BE2C (cell line): ENCODE results near the gene CGB7.

Experiments
- DNase-seq: peaks from one replicate; pipeline ENCODE4 v3.0.0-alpha.2; 2020
- H3K27me3 ChIP-seq: fragments of 250-450 bp; sonication (Bioruptor Pico); 2 replicates; pipeline ENCODE4 v1.5.1; 2020; ENCODE audit warnings: mild to moderate bottlenecking
- H3K36me3 ChIP-seq: fragments of 250-450 bp; sonication (Bioruptor Pico); 2 replicates; pipeline ENCODE4 v1.5.1; 2020; ENCODE audit warnings: mild to moderate bottlenecking
- H3K4me1 ChIP-seq: fragments of 250-450 bp; sonication (Bioruptor Pico); 2 replicates; pipeline ENCODE4 v1.5.1; 2020
- H3K4me3 ChIP-seq: 2 replicates; pipeline ENCODE4 v1.5.1; 2011; ENCODE audit warnings: low read depth, low read length
- H3K9me3 ChIP-seq: fragments of 250-450 bp; sonication (Bioruptor Pico); 2 replicates; pipeline ENCODE4 v1.5.1; 2020
- TF ChIP-seq, protein P1 (sequence below): IDR thresholded peaks from 2 replicates; pipeline ENCODE4 v1.5.1; 2012; ENCODE audit warnings: mild to moderate bottlenecking, low read depth, low read length

Gene CGB7

GRCh38 chr19:49011194-49011593, 46.4 kb downstream of the CGB7 start:
- Histone ChIP-seq H3K4me1 (no peaks in the 10 kb centered on the region), H3K4me3 (no peak overlapping the region), H3K27me3 (no peaks in the 10 kb centered on the region), H3K9me3 (no peaks in the 10 kb centered on the region), H3K36me3 (peaks cover 66% of the 10 kb centered on the region)
- TF ChIP-seq, protein P1, sequence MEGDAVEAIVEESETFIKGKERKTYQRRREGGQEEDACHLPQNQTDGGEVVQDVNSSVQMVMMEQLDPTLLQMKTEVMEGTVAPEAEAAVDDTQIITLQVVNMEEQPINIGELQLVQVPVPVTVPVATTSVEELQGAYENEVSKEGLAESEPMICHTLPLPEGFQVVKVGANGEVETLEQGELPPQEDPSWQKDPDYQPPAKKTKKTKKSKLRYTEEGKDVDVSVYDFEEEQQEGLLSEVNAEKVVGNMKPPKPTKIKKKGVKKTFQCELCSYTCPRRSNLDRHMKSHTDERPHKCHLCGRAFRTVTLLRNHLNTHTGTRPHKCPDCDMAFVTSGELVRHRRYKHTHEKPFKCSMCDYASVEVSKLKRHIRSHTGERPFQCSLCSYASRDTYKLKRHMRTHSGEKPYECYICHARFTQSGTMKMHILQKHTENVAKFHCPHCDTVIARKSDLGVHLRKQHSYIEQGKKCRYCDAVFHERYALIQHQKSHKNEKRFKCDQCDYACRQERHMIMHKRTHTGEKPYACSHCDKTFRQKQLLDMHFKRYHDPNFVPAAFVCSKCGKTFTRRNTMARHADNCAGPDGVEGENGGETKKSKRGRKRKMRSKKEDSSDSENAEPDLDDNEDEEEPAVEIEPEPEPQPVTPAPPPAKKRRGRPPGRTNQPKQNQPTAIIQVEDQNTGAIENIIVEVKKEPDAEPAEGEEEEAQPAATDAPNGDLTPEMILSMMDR, result no peak
- no peak for DNase-seq

- Histone ChIP-seq H3K9me3 (no peaks in the 10 kb centered on the region), H3K4me3 (no peak overlapping the region), H3K36me3 (peaks cover 69% of the 10 kb centered on the region), H3K27me3 (no peaks in the 10 kb centered on the region), H3K4me1 (no peaks in the 10 kb centered on the region)
- TF ChIP-seq, protein P1, result no peak
- DNase-seq, result no peak
Measured at GRCh38 chr19:49010453-49010852, 47.1 kb downstream of the CGB7 start.

- Histone ChIP-seq H3K36me3 (peaks cover 68% of the 10 kb centered on the region), H3K4me1 (no peaks in the 10 kb centered on the region), H3K4me3 (no peak overlapping the region), H3K27me3 (no peaks in the 10 kb centered on the region), H3K9me3 (no peaks in the 10 kb centered on the region)
- DNase-seq, result no peak
- TF ChIP-seq, protein P1, result no peak
Measured at GRCh38 chr19:49009828-49010227, 47.7 kb downstream of the CGB7 start.

- Histone ChIP-seq H3K36me3 (peaks cover 77% of the 10 kb centered on the region), H3K4me3 (no peak overlapping the region), H3K4me1 (no peaks in the 10 kb centered on the region), H3K27me3 (no peaks in the 10 kb centered on the region), H3K9me3 (no peaks in the 10 kb centered on the region)
- TF ChIP-seq, protein P1, result no peak
- no peak for DNase-seq
Measured at GRCh38 chr19:49006905-49007304, 50.6 kb downstream of the CGB7 start.

GRCh38 chr19:49004964-49005614, 52.5 kb downstream of the CGB7 start:
- Histone ChIP-seq H3K36me3 (peaks cover 68% of the 10 kb centered on the region), H3K4me1 (no peaks in the 10 kb centered on the region), H3K9me3 (no peaks in the 10 kb centered on the region), H3K4me3 (no peak overlapping the region), H3K27me3 (no peaks in the 10 kb centered on the region)
- no peak for DNase-seq
- TF ChIP-seq, protein P1, result no peak
